GM18507 (cell line): ENCODE results near the gene MANBA.
A peak's percentile ranks its signal among the peaks of the same experiment; 100 is the strongest.

ENCODE experiments used
- DNase-seq: peaks from one replicate; pipeline ENCODE4 v3.0.0; 2011; ENCODE audit warnings: low read depth; ENCODE audit not compliant: insufficient read length; ENCODE audit errors: extremely low spot score
- FAIRE-seq: peaks from 2 replicates; lab custom pipeline; 2011; peaks lifted over from hg19 to GRCh38; lab: Jason Lieb, UNC

MANBA gene

GRCh38 chr4:102687982-102688433, 72.8 kb downstream of the MANBA start:
- DNase-seq: no peak
- no peak for FAIRE-seq

- DNase-seq: no peak
- FAIRE-seq: peak; percentile 96
Measured at GRCh38 chr4:102687373-102687981, 73.3 kb downstream of the MANBA start.

DNA sequence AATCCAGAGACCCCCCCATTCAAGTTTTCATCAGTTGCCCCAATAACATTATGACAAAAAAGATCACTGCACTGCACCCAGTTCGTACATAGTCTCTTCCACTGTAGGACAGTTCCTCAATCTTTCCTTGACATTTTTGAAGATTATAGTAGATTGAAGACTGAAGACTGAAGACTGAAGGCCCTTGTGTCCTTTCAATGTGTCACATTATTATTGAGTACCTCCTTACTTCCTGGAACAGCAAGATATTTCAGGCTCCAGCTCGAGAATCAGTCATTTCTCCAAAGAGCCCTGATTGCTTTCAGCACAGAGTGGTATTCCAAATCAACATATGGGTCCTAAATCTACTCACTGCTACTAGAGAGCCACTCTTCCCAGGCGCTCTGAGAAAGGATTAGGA, 75.0 kb downstream of the MANBA start:
- FAIRE-seq: no peak
- no peak for DNase-seq

- DNase-seq (no peak), FAIRE-seq (peak; percentile 77)
Measured at GRCh38 chr4:102684610-102685052, 76.1 kb downstream of the MANBA start.

GRCh38 chr4:102683881-102684609, 76.7 kb downstream of the MANBA start:
- no peak for DNase-seq
- FAIRE-seq: no peak

- no peak for DNase-seq
- no peak for FAIRE-seq
Measured at GRCh38 chr4:102678695-102679335, 82.0 kb downstream of the MANBA start.

DNA sequence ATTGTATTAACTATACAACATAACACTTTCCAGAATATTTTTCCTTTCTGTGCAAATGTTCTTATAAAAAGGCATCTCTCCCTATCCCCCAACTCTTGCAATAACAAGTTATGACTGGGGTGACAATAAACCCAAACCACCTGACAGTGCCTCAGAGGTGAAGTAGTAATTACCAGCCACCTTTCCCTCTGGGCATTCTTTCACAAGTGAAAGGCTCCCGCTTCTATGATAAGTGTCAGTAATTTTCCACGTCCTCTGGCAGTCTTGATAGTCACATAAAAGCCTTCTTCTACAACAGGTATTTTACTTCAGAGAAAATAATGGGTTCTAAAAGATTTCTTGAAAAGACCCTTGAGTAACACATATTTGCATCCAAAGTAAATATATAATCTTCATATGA, 82.7 kb downstream of the MANBA start:
- FAIRE-seq (no peak), DNase-seq (no peak)

- no peak for FAIRE-seq
- no peak for DNase-seq
Measured at GRCh38 chr4:102675141-102675540, 85.6 kb downstream of the MANBA start.

DNA sequence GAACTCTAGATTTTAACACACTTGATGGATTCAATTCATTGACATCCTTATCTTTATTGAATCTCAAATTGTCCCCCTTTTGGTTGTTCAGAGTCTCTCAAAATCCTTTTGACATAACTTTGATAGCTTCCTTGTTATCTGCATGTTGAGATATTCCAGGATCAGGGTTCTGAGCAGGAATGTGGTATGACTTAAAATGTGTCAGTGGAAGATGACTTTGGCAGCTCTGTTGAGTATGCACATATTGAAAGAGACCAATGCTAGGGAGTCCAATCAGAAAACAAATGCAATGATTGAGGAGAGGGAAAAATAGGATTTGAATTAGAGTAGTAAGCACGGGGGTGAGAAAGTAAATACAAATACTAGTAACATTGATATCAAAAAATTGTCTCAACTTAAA, 93.8 kb downstream of the MANBA start:
- FAIRE-seq: no peak
- no peak for DNase-seq

DNA sequence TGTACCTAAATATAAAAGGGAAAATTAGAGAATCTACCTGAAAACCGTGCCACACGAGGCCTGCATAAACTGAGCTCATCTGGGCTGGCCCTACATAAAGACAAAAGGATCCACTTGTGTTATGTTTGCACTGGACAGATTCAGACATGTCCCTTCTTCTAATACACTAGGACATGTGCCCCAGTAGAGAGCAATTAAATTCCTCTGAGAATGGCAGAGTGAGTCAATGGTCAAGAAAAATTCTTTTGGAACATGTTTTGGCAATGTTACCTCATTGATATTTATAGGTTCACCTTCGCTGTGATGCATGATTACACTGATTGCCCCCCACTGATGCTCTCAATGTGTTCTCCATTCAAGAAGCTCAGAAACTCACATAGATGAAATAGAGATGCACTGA, 95.2 kb downstream of the MANBA start:
- no peak for DNase-seq
- no peak for FAIRE-seq

GRCh38 chr4:102663073-102663472, 97.7 kb downstream of the MANBA start:
- no peak for FAIRE-seq
- no peak for DNase-seq

DNA sequence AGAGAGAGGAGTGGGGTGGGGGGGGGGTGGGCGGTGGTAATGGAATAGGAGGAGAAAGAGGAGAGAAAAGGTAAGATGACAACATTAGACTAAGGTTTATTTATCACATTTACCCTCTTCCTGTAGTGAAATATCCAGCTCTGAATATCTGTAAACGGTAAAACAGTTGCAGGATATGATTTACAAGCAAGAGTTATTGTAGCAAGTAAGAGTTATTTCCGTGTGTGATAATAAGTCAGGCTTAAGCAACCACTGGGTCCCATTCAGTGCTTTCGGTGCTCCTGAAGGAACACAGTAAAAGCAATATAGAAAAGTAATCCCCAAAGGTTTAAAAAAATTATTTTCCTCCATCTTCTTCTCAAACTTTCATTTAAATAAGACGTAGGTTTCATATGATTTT, 103.6 kb downstream of the MANBA start:
- DNase-seq (no peak), FAIRE-seq (no peak)

DNA sequence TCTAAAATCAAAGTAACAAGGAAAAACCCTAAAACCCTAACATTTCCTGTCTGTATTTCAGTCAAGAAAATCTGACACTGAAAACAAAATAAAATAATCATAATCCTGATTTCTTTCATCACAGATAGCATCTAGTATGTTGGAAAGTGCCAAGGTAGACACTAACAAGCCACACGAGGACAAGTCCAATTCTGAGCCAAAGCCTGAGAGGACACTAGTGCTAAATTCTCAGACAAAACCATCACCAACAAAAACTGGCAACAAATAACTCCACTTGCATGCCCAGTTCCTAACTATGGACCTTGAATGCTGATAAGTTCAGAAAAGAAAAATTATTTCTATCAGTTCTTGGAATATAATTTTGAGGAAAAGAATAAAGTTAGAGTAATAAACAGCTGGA, 113.7 kb downstream of the MANBA start:
- no peak for DNase-seq
- no peak for FAIRE-seq

DNA sequence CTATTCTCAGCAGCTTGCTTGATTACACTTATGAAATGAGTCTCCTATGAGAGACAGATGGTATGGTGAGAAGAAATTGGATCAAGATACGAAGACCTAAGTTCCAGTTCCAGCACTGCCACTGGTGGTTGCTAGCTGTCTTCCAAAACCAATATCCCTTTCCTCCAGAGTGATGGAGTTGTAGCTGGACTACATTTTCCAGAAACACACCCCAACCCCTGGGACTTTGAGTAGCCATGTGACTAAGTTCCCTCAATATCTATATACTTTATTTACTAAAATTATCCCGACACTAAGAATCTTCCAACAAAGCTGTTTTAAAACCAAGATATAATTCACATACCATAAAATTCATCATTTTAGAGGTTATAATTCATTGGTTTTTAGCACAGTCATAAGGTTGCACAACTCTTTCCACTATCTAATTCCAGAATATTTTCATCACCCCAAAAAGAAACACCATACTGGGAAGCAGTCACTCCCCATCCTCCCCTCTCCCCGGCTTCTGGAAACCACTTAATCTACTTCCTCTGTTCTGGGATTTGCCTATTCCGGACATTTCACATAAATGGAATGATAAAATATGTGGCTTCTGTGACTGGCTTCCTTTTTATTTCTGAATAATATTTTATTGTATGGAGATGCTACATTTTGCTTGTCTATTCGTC, 118.0 kb downstream of the MANBA start:
- no peak for DNase-seq
- FAIRE-seq: no peak

DNA sequence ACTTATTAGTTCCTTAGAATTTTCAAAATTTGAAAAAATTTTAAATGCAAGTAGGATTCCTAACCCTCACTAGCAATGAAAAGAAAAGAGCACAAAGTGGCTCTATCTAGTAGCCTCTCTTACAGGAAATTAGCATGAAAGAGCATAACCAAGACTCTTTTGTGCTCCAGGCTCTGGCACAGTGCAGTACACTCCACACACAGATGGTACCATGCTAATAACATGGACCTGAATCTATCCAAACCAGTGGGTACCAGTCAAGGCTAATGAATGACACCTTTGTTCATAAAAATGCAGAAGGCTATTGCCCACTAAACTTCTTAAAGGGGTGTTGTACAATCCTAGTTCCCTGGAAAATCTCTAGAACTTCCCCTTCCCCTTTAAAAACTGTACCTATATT, 119.0 kb downstream of the MANBA start:
- DNase-seq (no peak), FAIRE-seq (no peak)

DNA sequence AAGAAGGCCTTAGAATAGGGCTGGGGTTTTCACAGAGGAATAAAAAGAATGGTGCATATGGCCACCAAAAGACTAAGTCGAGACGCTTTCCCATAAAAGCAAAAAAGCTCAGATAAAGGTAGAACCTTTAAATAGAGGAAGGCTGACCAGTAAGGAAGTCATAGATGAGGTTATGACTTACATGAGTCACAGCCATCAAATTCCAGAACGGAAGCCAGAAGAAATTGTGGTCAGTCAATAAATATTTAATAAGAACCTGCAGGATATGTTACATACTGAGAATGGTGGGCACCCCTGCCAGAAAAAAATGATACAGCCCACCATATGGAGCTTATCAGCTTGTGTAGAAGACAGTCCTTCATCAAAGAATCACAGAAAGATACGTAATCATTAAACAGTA, 120.1 kb downstream of the MANBA start:
- DNase-seq: no peak
- no peak for FAIRE-seq

GRCh38 chr4:102639598-102639997, 121.2 kb downstream of the MANBA start:
- no peak for FAIRE-seq
- DNase-seq: no peak

- DNase-seq (no peak), FAIRE-seq (no peak)
Measured at GRCh38 chr4:102638621-102639020, 122.1 kb downstream of the MANBA start.

DNA sequence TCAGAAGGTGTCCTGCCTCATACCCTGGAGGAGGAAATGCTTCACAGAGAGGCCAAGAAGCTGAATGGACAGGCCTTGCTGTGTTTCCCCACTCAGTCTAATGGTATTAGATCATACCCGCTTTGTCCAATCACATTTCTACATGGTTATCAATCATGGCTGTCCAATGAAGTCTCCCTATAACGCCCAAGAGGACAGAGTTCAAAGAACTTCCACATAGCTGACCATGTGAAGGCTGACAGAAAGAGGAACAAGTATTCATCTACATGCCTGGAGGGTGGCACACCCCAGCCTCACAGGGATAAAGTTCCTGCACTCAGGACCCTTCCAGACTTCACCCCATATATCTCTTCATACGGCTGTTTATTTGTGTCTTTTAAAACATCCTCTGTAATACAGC, 123.4 kb downstream of the MANBA start:
- FAIRE-seq (no peak), DNase-seq (no peak)

DNA sequence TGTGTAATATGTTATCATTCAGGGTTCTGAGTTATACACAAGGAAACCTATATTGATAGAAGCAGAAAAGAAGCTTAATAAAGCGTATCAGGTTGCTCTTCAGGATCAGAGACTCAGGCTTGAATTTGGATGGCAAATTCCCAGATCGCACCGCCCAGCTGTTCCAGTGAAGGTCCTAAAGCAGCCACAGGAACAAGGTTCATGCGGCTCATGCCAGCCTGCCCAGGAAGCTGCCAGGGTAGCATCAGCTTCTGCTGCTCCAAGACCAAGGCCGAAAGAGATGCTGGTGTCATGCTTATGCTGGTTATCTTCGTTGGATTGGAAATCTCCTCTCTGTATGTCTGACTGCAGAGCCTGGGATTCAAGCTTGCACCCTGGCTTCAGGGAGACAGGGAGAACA, 127.7 kb downstream of the MANBA start:
- FAIRE-seq: no peak
- DNase-seq: no peak
